Pancreas (tissue), 10 donors: ENCODE data around the gene NUDT4. TPM values are rescaled to one million over a fixed set of nuclear protein-coding genes. Genes with fewer than 3 reads are reported as not detected.

Source experiments
- ATAC-seq, 4 donors: fragments of 200-7000 bp; cut with Tn5 transposase; one replicate each; pipeline versions ENCODE4 v1.8.0 to v1.9.1; 2020; ENCODE audit warnings: mild to moderate bottlenecking in 4 of 4, moderate library complexity in 4 of 4
- DNase-seq, 6 donors: peaks; one replicate each; pipeline ENCODE4 v3.0.0-alpha.2; 2020
- FAIRE-seq: peaks from 2 replicates; lab custom pipeline; 2012; peaks lifted over from hg19 to GRCh38; lab: Jason Lieb, UNC
- H3K27ac ChIP-seq, 4 donors: fragments of 200-600 bp; sonication (generic); 1 replicate in 3 of 4; 2 replicates in 1 of 4; pipeline versions ENCODE4 v1.5.0 to v1.8.0; 2020
- H3K27me3 ChIP-seq, 4 donors: fragments of 200-600 bp; one replicate each; pipeline ENCODE4 v1.8.0; 2021
- H3K36me3 ChIP-seq, 3 donors: fragments of 200-600 bp; sonication (generic) in 1 of 3; one replicate each; pipeline versions ENCODE4 v1.5.0 to v1.8.0; 2020 to 2021
- H3K4me1 ChIP-seq, 3 donors: fragments of 200-600 bp; one replicate each; pipeline ENCODE4 v1.8.0; 2021
- H3K4me3 ChIP-seq, 4 donors: fragments of 200-600 bp; sonication (generic) in 2 of 4; one replicate each; pipeline versions ENCODE4 v1.5.0 to v1.8.0; 2020 to 2021
- H3K9me3 ChIP-seq, 4 donors: fragments of 200-600 bp; one replicate each; pipeline ENCODE4 v1.8.0; 2021
- WGBS, 2 donors: extraction: QIAGEN DNeasy Blood & Tissue Kit; methylation state at CpG; one replicate each; pipeline ENCODE4 v1.1.7; 2013; 5-methylcytosine and 5-hydroxymethylcytosine counted together
- intact Hi-C, 3 donors: fragments of 100-400 bp; cut with DNase I; formaldehyde crosslinking; loops; one replicate each; pipeline versions ENCODE4 v1.11.1 to v1.14.2; 2022
- polyA plus RNA-seq, 2 donors: library from polyadenylated mRNA; stranded (reverse); fragments of 200-250 nt; gene quantifications; one replicate each; pipeline ENCODE4 v1.2.3, GENCODE V29; 2013
- total RNA-seq, 6 donors: library from RNA; stranded (reverse); fragmentation: NEBNext Ultra II Directional in 4 of 6; extraction: Animal tissue kit (Norgen Biotek cat#: 25700) in 4 of 6; gene quantifications; one replicate each; pipeline versions ENCODE4 v1.2.1 to v1.2.4, GENCODE V29; 2021 to 2023
- TF ChIP-seq, protein P1 (sequence below), 4 donors: fragments of 200-600 bp; sonication (generic) in 3 of 4; IDR thresholded peaks; one replicate each; pipeline versions ENCODE4 v1.5.0 to v1.8.0; 2021; ENCODE audit warnings: antibody characterized with exemption in 4 of 4
- donor health status: healthy with polysubstance abuse.
- donor health status: DM: no; HTN: no; CAD: no; lungs with moderate emphysema.
- donor health status: DM: no; HTN: no; CAD: no.
- donor health status: control.
- donor health status: control.
- donor health status: Bipolar disorder and iron deficiency.
- donor health status: DM: yes; HTN: yes; CAD: no.
- donor health status: DM: no; HTN: no; CAD: no.
- donor health status: DM: no; HTN: no; CAD: no.
- donor health status: DM: yes; HTN: yes; CAD: no.

The NUDT4 gene
- total and polyA plus RNA-seq, 8 donors, result 16.0 to 77.5 (median 45.5) TPM

DNA sequence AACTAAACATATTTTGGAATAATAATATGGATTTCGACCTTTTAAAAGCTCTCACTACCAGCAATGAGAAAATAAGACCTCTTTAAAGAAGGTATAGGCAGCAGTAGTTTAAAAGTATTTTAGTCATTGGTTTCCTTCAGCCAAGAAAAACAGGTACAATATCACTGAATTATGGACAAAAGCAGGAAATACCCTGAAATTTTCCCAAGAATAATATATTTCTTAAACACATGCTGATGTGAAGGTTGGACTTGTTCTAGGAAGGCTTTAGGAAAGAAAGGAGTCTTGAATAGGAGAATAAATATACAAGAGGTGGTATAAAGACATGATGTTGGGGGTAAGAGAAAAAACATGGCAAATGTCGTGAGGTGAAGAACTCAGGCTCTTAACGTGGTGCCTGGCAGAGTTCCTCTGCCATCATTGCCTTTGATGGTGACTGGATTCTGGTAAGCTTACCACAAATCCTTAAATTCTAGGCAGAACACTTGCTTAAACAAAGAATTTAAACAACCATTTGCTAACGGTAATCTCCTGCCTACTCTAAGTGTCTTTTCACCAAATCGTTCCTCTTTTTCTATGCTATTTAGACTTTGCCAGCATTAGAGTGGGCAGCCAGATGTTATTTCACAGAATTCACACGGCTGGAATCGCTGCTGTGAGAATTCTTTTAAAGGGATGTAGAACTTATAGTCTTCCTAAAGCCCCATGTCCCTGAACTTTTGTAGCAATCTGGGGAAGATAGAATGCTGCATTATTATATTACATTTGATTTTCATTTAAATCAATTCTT is 11.9 kb upstream of the NUDT4 start:
- Histone ChIP-seq H3K27me3 (no peaks in the 10 kb centered on the region), H3K4me3 (no peak overlapping the region), H3K4me1 (no peaks in the 10 kb centered on the region), H3K27ac (no peak overlapping the region), H3K36me3 (no peaks in the 10 kb centered on the region), H3K9me3 (no peaks in the 10 kb centered on the region)
- intact Hi-C loops, result no loop called here
- TF ChIP-seq, protein P1, sequence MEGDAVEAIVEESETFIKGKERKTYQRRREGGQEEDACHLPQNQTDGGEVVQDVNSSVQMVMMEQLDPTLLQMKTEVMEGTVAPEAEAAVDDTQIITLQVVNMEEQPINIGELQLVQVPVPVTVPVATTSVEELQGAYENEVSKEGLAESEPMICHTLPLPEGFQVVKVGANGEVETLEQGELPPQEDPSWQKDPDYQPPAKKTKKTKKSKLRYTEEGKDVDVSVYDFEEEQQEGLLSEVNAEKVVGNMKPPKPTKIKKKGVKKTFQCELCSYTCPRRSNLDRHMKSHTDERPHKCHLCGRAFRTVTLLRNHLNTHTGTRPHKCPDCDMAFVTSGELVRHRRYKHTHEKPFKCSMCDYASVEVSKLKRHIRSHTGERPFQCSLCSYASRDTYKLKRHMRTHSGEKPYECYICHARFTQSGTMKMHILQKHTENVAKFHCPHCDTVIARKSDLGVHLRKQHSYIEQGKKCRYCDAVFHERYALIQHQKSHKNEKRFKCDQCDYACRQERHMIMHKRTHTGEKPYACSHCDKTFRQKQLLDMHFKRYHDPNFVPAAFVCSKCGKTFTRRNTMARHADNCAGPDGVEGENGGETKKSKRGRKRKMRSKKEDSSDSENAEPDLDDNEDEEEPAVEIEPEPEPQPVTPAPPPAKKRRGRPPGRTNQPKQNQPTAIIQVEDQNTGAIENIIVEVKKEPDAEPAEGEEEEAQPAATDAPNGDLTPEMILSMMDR (IDR thresholded peaks at IDR 0.05), result no peak
- no peak for DNase-seq
- WGBS, 2 donors, result 75 to 83% methylated on average over 7 of the region's 7 CpGs
- no peak for FAIRE-seq
- ATAC-seq, result no peak

GRCh38 chr12:93366422-93366821 is 11.3 kb upstream of the NUDT4 start:
- H3K27me3 ChIP-seq, result no peaks in the 10 kb centered on the region
- H3K27ac ChIP-seq, result no peak overlapping the region
- H3K4me3 ChIP-seq, result no peak overlapping the region
- no peaks in the 10 kb centered on the region for H3K9me3 ChIP-seq
- FAIRE-seq (no peak), DNase-seq (no peak), ATAC-seq (no peak)
- H3K36me3 ChIP-seq, result no peaks in the 10 kb centered on the region
- intact Hi-C loops, result no loop called here
- WGBS, 2 donors, result 87 to 92% methylated on average over 4 of the region's 4 CpGs
- TF ChIP-seq, protein P1 (IDR thresholded peaks at IDR 0.05), result no peak
- no peaks in the 10 kb centered on the region for H3K4me1 ChIP-seq

- TF ChIP-seq, protein P1 (IDR thresholded peaks at IDR 0.05), result no peak
- intact Hi-C loops, result no loop called here
- no peaks in the 10 kb centered on the region for H3K9me3 ChIP-seq
- peaks cover 0 to under 1% (median 0%) of the 10 kb centered on the region in 3 donors for H3K4me1 ChIP-seq
- DNase-seq (no peak), ATAC-seq (no peak), FAIRE-seq (no peak)
- no peak overlapping the region for H3K4me3 ChIP-seq
- no peak overlapping the region for H3K27ac ChIP-seq
- no peaks in the 10 kb centered on the region for H3K36me3 ChIP-seq
- no peaks in the 10 kb centered on the region for H3K27me3 ChIP-seq
- 96 to 97% methylated on average over 3 of the region's 3 CpGs for WGBS, 2 donors
Measured at GRCh38 chr12:93368766-93369165, 9.0 kb upstream of the NUDT4 start.

- FAIRE-seq, result no peak
- Histone ChIP-seq H3K27ac (no peak overlapping the region), H3K9me3 (no peaks in the 10 kb centered on the region), H3K27me3 (no peaks in the 10 kb centered on the region), H3K4me1 (peaks cover 0 to 7% (median 0%) of the 10 kb centered on the region in 3 donors), H3K36me3 (no peaks in the 10 kb centered on the region), H3K4me3 (no peak overlapping the region)
- DNase-seq, result no peak
- TF ChIP-seq, protein P1 (IDR thresholded peaks at IDR 0.05), result no peak
- ATAC-seq, result no peak
- intact Hi-C loops, result no loop called here
Measured at GRCh38 chr12:93369505-93369904, 8.2 kb upstream of the NUDT4 start.

- H3K27me3 ChIP-seq, result no peaks in the 10 kb centered on the region
- FAIRE-seq, result no peak
Measured at GRCh38 chr12:93370947-93371346, 6.8 kb upstream of the NUDT4 start.

More at GRCh38 chr12:93370947-93371346, 6.8 kb upstream of the NUDT4 start:
- intact Hi-C loops, result no loop called here
- TF ChIP-seq, protein P1 (IDR thresholded peaks at IDR 0.05), result no peak
- Histone ChIP-seq H3K4me1 (peaks cover 0 to 7% (median 0%) of the 10 kb centered on the region in 3 donors), H3K27ac (no peak overlapping the region), H3K9me3 (no peaks in the 10 kb centered on the region), H3K4me3 (no peak overlapping the region), H3K36me3 (no peaks in the 10 kb centered on the region)
- WGBS, 2 donors, result 97 to 98% methylated on average over 6 of the region's 6 CpGs
- DNase-seq, result no peak
- no peak for ATAC-seq
